ENCODE results near the gene PTPN23. TPM values are rescaled to one million over a fixed set of nuclear protein-coding genes. Genes with fewer than 3 reads are reported as not detected.

The PTPN23 gene
- polyA plus RNA-seq, 1 donor from 2014 or later = 36.2 TPM

- no peak for TF ChIP-seq EP300 (conservative IDR thresholded peaks at IDR 0.05; ENCODE audit: poor library complexity, severe bottlenecking)
- no peak for TF ChIP-seq MXI1 (conservative IDR thresholded peaks at IDR 0.05; ENCODE audit: poor library complexity, severe bottlenecking)
- TF ChIP-seq CTCF (IDR thresholded peaks at IDR 0.05; ENCODE audit: poor library complexity, severe bottlenecking) = no peak
- TF ChIP-seq POLR2AphosphoS5 (IDR thresholded peaks at IDR 0.05) = no peak
- TF ChIP-seq RAD21 (conservative IDR thresholded peaks at IDR 0.05) = no peak
- TF ChIP-seq TAF1 (IDR thresholded peaks at IDR 0.05; ENCODE audit: low read depth) = no peak
- TF ChIP-seq EZH2 (IDR thresholded peaks at IDR 0.05; ENCODE audit: borderline replicate concordance, insufficient read depth, low read length, poor library complexity, severe bottlenecking) = no peak
- TF ChIP-seq SMC3 (conservative IDR thresholded peaks at IDR 0.05; ENCODE audit: poor library complexity) = no peak
- TF ChIP-seq, protein P1, sequence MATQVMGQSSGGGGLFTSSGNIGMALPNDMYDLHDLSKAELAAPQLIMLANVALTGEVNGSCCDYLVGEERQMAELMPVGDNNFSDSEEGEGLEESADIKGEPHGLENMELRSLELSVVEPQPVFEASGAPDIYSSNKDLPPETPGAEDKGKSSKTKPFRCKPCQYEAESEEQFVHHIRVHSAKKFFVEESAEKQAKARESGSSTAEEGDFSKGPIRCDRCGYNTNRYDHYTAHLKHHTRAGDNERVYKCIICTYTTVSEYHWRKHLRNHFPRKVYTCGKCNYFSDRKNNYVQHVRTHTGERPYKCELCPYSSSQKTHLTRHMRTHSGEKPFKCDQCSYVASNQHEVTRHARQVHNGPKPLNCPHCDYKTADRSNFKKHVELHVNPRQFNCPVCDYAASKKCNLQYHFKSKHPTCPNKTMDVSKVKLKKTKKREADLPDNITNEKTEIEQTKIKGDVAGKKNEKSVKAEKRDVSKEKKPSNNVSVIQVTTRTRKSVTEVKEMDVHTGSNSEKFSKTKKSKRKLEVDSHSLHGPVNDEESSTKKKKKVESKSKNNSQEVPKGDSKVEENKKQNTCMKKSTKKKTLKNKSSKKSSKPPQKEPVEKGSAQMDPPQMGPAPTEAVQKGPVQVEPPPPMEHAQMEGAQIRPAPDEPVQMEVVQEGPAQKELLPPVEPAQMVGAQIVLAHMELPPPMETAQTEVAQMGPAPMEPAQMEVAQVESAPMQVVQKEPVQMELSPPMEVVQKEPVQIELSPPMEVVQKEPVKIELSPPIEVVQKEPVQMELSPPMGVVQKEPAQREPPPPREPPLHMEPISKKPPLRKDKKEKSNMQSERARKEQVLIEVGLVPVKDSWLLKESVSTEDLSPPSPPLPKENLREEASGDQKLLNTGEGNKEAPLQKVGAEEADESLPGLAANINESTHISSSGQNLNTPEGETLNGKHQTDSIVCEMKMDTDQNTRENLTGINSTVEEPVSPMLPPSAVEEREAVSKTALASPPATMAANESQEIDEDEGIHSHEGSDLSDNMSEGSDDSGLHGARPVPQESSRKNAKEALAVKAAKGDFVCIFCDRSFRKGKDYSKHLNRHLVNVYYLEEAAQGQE (IDR thresholded peaks at IDR 0.05; ENCODE audit: borderline replicate concordance) = no peak
Observed at GRCh38 chr3:47434849-47435248, 54.0 kb downstream of the PTPN23 start.

DNA sequence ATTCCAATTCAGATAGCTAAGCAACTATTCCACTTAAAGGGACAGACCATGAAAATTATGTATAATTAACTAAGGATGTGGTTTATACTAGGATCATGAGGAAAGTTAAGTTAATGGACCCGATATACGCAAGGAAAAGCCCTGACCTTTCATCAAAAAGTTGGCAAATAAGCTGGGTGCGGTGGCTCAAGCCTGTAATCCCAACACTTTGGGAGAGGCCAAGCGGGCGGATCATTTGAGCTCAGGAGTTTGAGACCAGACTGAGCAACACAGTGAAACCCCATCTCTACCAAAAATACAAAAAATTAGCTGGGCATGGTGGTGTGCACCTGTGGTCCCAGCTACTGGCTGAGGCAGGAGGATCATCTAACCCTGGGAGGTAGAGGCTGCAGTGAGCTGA lies 55.4 kb downstream of the PTPN23 start:
- Histone ChIP-seq H3K36me3 (ENCODE audit: insufficient read depth, low read length) (no peaks in the 10 kb centered on the region), H3K9me3 (ENCODE audit: low read length) (no peaks in the 10 kb centered on the region), H3K9ac (ENCODE audit: low read length) (no peak overlapping the region), H2AFZ (ENCODE audit: low read depth, low read length) (no peak overlapping the region), H3K4me3 (ENCODE audit: low read length) (no peak overlapping the region), H3K9me2 (ENCODE audit: insufficient read depth, low read length) (no peaks in the 10 kb centered on the region), H3K4me2 (ENCODE audit: low read length) (no peak overlapping the region), H3K27ac (ENCODE audit: low read length) (no peak overlapping the region), H3K79me2 (replicated peaks; ENCODE audit: insufficient read depth, low read length) (no peaks in the 10 kb centered on the region), H4K20me1 (ENCODE audit: insufficient read depth) (no peaks in the 10 kb centered on the region), H3F3A (ENCODE audit: insufficient read depth, low read length, poor library complexity, severe bottlenecking) (no peaks in the 10 kb centered on the region), H3K27me3 (ENCODE audit: insufficient read depth, low read depth, low read length) (no peaks in the 10 kb centered on the region)
- TF ChIP-seq SMC3 (conservative IDR thresholded peaks at IDR 0.05; ENCODE audit: poor library complexity) (no peak), CTCF (IDR thresholded peaks at IDR 0.05; ENCODE audit: poor library complexity, severe bottlenecking) (no peak), EP300 (conservative IDR thresholded peaks at IDR 0.05; ENCODE audit: poor library complexity, severe bottlenecking) (no peak), TAF1 (IDR thresholded peaks at IDR 0.05; ENCODE audit: low read depth) (no peak), MXI1 (conservative IDR thresholded peaks at IDR 0.05; ENCODE audit: poor library complexity, severe bottlenecking) (no peak), EZH2 (IDR thresholded peaks at IDR 0.05; ENCODE audit: borderline replicate concordance, insufficient read depth, low read length, poor library complexity, severe bottlenecking) (no peak), POLR2AphosphoS5 (IDR thresholded peaks at IDR 0.05) (no peak), RAD21 (conservative IDR thresholded peaks at IDR 0.05) (no peak)
- TF ChIP-seq, protein P1 (IDR thresholded peaks at IDR 0.05; ENCODE audit: borderline replicate concordance) = no peak

More at GRCh38 chr3:47434849-47435248, 54.0 kb downstream of the PTPN23 start:
- Histone ChIP-seq H3K4me2 (ENCODE audit: low read length) (no peak overlapping the region), H4K20me1 (ENCODE audit: insufficient read depth) (no peaks in the 10 kb centered on the region), H3K27ac (ENCODE audit: low read length) (no peak overlapping the region), H3K9ac (ENCODE audit: low read length) (no peak overlapping the region), H3K36me3 (ENCODE audit: insufficient read depth, low read length) (no peaks in the 10 kb centered on the region), H3K9me2 (ENCODE audit: insufficient read depth, low read length) (no peaks in the 10 kb centered on the region), H3K4me3 (ENCODE audit: low read length) (no peak overlapping the region), H3K9me3 (ENCODE audit: low read length) (no peaks in the 10 kb centered on the region), H3K27me3 (ENCODE audit: insufficient read depth, low read depth, low read length) (no peaks in the 10 kb centered on the region), H3K79me2 (replicated peaks; ENCODE audit: insufficient read depth, low read length) (no peaks in the 10 kb centered on the region), H3F3A (ENCODE audit: insufficient read depth, low read length, poor library complexity, severe bottlenecking) (no peaks in the 10 kb centered on the region), H2AFZ (ENCODE audit: low read depth, low read length) (no peak overlapping the region)

All from neural cell (in vitro differentiated cells).